HG02973 (cell line): Measurements from ENCODE around the gene CXCR2.
"Not testable (repeated sequence)": the region's sequence is repeated elsewhere in the genome, so short reads cannot be mapped to it uniquely, and the experiment has no call there.

ENCODE experiments used
- ATAC-seq: cut with Tn5 transposase; IDR thresholded peaks from one replicate; pipeline ENCODE4 v1.9.1; 2021; ENCODE audit warnings: moderate library complexity; ENCODE audit not compliant: unreplicated experiment

Gene CXCR2

GRCh38 chr2:218129458-218130135, 3.8 kb downstream of the CXCR2 start:
- no peak for ATAC-seq

- no peak for ATAC-seq
These were observed 4.5 kb downstream of the CXCR2 start for GRCh38 chr2:218130377-218130776.

- no peak for ATAC-seq
These were observed 5.0 kb downstream of the CXCR2 start for GRCh38 chr2:218130822-218131221.

GRCh38 chr2:218137514-218137913, 11.7 kb downstream of the CXCR2 start:
- no peak for ATAC-seq

GRCh38 chr2:218138047-218138446, 12.2 kb downstream of the CXCR2 start:
- no peak for ATAC-seq

GRCh38 chr2:218145124-218145523, 19.3 kb downstream of the CXCR2 start:
- ATAC-seq, result no peak

GRCh38 chr2:218146056-218146455, 20.2 kb downstream of the CXCR2 start:
- ATAC-seq, result no peak

- no peak for ATAC-seq
These were observed 23.3 kb downstream of the CXCR2 start for GRCh38 chr2:218149098-218149497.

GRCh38 chr2:218149848-218150440, 24.1 kb downstream of the CXCR2 start:
- ATAC-seq, result no peak

- no peak for ATAC-seq
These were observed 26.3 kb downstream of the CXCR2 start for GRCh38 chr2:218152172-218152571.

GRCh38 chr2:218152777-218153176, 26.9 kb downstream of the CXCR2 start:
- no peak for ATAC-seq

- no peak for ATAC-seq
These were observed 30.2 kb downstream of the CXCR2 start for GRCh38 chr2:218155953-218156479.

GRCh38 chr2:218161644-218162043, 35.8 kb downstream of the CXCR2 start:
- ATAC-seq, result no peak

- no peak for ATAC-seq
These were observed 37.0 kb downstream of the CXCR2 start for GRCh38 chr2:218162814-218163213.

GRCh38 chr2:218166791-218167190, 41.0 kb downstream of the CXCR2 start, which contains the start of gene CXCR1:
Gene CXCR1, minus strand, starts transcription at chr2:218166962. Its CDS starts 1,751 bp downstream, at chr2:218165211.
- ATAC-seq, result no peak

- no peak for ATAC-seq
These were observed 42.2 kb downstream of the CXCR2 start for GRCh38 chr2:218168016-218168415.

GRCh38 chr2:218168635-218169462, 43.0 kb downstream of the CXCR2 start:
- no peak for ATAC-seq

GRCh38 chr2:218169757-218170546, 44.1 kb downstream of the CXCR2 start:
- ATAC-seq, result no peak

GRCh38 chr2:218171744-218172143, 45.9 kb downstream of the CXCR2 start:
- not testable (repeated sequence) for ATAC-seq

GRCh38 chr2:218172845-218173244, 47.0 kb downstream of the CXCR2 start:
- ATAC-seq, result no peak

- no peak for ATAC-seq
These were observed 54.0 kb downstream of the CXCR2 start for GRCh38 chr2:218179782-218180181.
